Sigmoid colon (tissue), 4 donors: ENCODE results near the gene KLF7.

ENCODE experiments used
- EP300 ChIP-seq, 4 donors: sonication (generic); formaldehyde crosslinking; IDR thresholded peaks; one replicate each; pipeline ENCODE4 v1.6.1; 2017; ENCODE audit warnings: antibody characterized with exemption in 4 of 4
- POLR2A ChIP-seq, 2 donors: fragments of 450-650 bp; IDR thresholded peaks; one replicate each; pipeline ENCODE4 v1.6.1; 2016; ENCODE audit warnings: antibody characterized with exemption in 2 of 2, mild to moderate bottlenecking in 2 of 2, moderate library complexity in 2 of 2

DNA sequence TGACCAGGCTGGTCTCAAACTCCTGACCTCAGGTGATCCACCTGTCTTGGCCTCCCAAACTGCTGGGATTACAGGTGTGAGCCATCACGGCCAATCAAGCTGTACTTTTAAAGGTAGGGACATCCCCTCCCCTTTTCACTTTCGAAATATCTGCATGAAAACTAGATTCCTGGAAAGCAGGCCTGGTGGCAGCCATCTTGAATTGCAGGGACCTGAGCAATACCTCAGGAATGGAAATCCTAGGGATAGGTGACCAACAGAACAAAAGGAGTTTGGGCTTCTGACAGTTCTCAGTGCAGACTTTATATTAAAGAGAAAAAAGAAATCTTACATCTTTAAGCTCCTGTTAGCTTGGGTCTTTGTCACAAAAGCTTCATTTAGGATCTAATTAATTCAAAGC, 62.6 kb downstream of the KLF7 start:
- TF ChIP-seq POLR2A (IDR thresholded peaks at IDR 0.05): no peak
- no peak for TF ChIP-seq EP300 (IDR thresholded peaks at IDR 0.05)
